HepG2 (cell line): ENCODE measurements around the gene LIMS2. TPM values are rescaled to one million over a fixed set of nuclear protein-coding genes. Genes with fewer than 3 reads are reported as not detected.

Experiments used
- ATAC-seq: fragments of 200-7000 bp; cut with Tn5 transposase; 3 replicates; pipeline ENCODE4 v1.9.1; 2020; ENCODE audit warnings: mild to moderate bottlenecking, moderate library complexity
- BruUV-seq: library from RNA; stranded (reverse); fragments of 400-500 nt; replicated peaks from 2 replicates; lab custom pipeline; 2021; lab: Mats Ljungman, UMichigan
- CTCF ChIA-PET: fragments of 300-600 bp; formaldehyde crosslinking; extraction: SDS; loops from one replicate; lab custom pipeline; 2021; ENCODE audit warnings: low total read pairs, inconsistent platforms, low intra/inter-chr PET ratio; lab: Yijun Ruan, JAX
- POLR2A ChIA-PET: fragments of 350-600 bp; sonication (Branson Sonifier 250); formaldehyde crosslinking; loops from one replicate; lab custom pipeline; 2020; ENCODE audit warnings: antibody characterized with exemption, inconsistent platforms; lab: Yijun Ruan, JAX
- DNase-seq: peaks from one replicate; pipeline ENCODE4 v3.0.0-alpha.2; 2015; ENCODE audit warnings: low spot score
- FAIRE-seq: peaks from 3 replicates; lab custom pipeline; 2011; peaks lifted over from hg19 to GRCh38; lab: Jason Lieb, UNC
- H2AFZ ChIP-seq: one replicate; pipeline ENCODE4 v1.6.1; 2011; ENCODE audit warnings: low read length, inconsistent platforms
- H3K27ac ChIP-seq: fragments of 300-600 bp; 3 replicates; pipeline ENCODE4 v1.8.0; 2011; ENCODE audit warnings: mixed run types, mild to moderate bottlenecking, mixed read lengths, low read length, inconsistent platforms; ENCODE audit not compliant: insufficient read depth; ENCODE audit errors: extremely low read length
- H3K27me3 ChIP-seq, 2 experiments: fragments of 200-600 bp in 1 of 2; 2 replicates in 1 of 2; 3 replicates in 1 of 2; pipeline versions ENCODE4 v1.6.0 to v1.8.0; 2011; ENCODE audit warnings: low read length in 2 of 2, mild to moderate bottlenecking in 2 of 2, moderate library complexity in 2 of 2, inconsistent platforms in 1 of 2; ENCODE audit not compliant: insufficient read depth in 2 of 2, control insufficient read depth in 1 of 2
- H3K36me3 ChIP-seq, 2 experiments: fragments of 200-600 bp in 1 of 2; replicated peaks in 1 of 2; 2 replicates in 1 of 2; 3 replicates in 1 of 2; pipeline versions ENCODE4 v1.5.1 to v1.8.0; 2011; ENCODE audit warnings: low read length in 2 of 2, inconsistent platforms in 1 of 2; ENCODE audit not compliant: insufficient read depth in 2 of 2, control insufficient read depth in 1 of 2
- H3K4me1 ChIP-seq: 2 replicates; pipeline ENCODE4 v1.5.1; 2012; ENCODE audit warnings: low read length, inconsistent platforms; ENCODE audit not compliant: insufficient read depth
- H3K4me2 ChIP-seq: 2 replicates; pipeline ENCODE4 v1.6.0; 2011; ENCODE audit warnings: low read depth, low read length, inconsistent platforms
- H3K4me3 ChIP-seq, 3 experiments: fragments of 200-600 bp in 1 of 3; sonication (generic), shearing (Covaris generic) in 1 of 3; replicated peaks in 1 of 3; 2 replicates each; pipeline ENCODE4 v1.5.1; 2011 to 2016; ENCODE audit warnings: low read length in 3 of 3, inconsistent platforms in 2 of 3, low read depth in 2 of 3, mild to moderate bottlenecking in 2 of 3, control low read depth in 1 of 3, mixed read lengths in 1 of 3; ENCODE audit not compliant: insufficient read depth in 1 of 3
- H3K79me2 ChIP-seq: one replicate; pipeline ENCODE4 v1.6.1; 2011; ENCODE audit warnings: low read length, inconsistent platforms; ENCODE audit not compliant: insufficient read depth
- H3K9ac ChIP-seq: 2 replicates; pipeline ENCODE4 v1.6.0; 2011; ENCODE audit warnings: mild to moderate bottlenecking, low read depth, low read length, inconsistent platforms; ENCODE audit not compliant: insufficient read depth
- H3K9me3 ChIP-seq: 2 replicates; pipeline ENCODE4 v1.5.1; 2012; ENCODE audit warnings: mild to moderate bottlenecking, low read length
- H4K20me1 ChIP-seq: 2 replicates; pipeline ENCODE4 v1.6.0; 2011; ENCODE audit warnings: inconsistent platforms, mild to moderate bottlenecking, low read length, moderate library complexity; ENCODE audit not compliant: insufficient read depth
- SNAI1 ChIP-seq: sonication (generic); formaldehyde crosslinking; IDR thresholded peaks from 2 replicates; pipeline ENCODE4 v1.5.0; 2020; ENCODE audit warnings: mild to moderate bottlenecking, missing genetic modification reagents, borderline replicate concordance
- ZBTB39 ChIP-seq: sonication (generic); formaldehyde crosslinking; IDR thresholded peaks from 2 replicates; pipeline ENCODE4 v1.5.0; 2020; ENCODE audit warnings: missing genetic modification reagents
- ZC3H13 ChIP-seq: sonication (generic); formaldehyde crosslinking; IDR thresholded peaks from 2 replicates; pipeline ENCODE4 v1.8.1; 2023; ENCODE audit warnings: mild to moderate bottlenecking, missing genetic modification reagents, moderate library complexity
- ZNF609 ChIP-seq: sonication (generic); formaldehyde crosslinking; IDR thresholded peaks from 2 replicates; pipeline ENCODE4 v1.4.0; 2020; ENCODE audit warnings: mild to moderate bottlenecking, missing genetic modification reagents, borderline replicate concordance
- ZNF879 ChIP-seq: sonication (generic); formaldehyde crosslinking; IDR thresholded peaks from 2 replicates; pipeline ENCODE4 v1.8.1; 2023; ENCODE audit warnings: missing genetic modification reagents
- ZNF891 ChIP-seq: sonication (generic); formaldehyde crosslinking; IDR thresholded peaks from 2 replicates; pipeline ENCODE4 v1.5.0; 2020; ENCODE audit warnings: mild to moderate bottlenecking, missing genetic modification reagents
- WGBS: methylation state at CpG from one replicate; pipeline ENCODE4 v1.1.6; 2017; ENCODE audit warnings: low lambda C conversion rate; 5-methylcytosine and 5-hydroxymethylcytosine counted together
- in situ Hi-C: cut with HindIII; loops from 2 replicates; pipeline ENCODE4 v1.10.0; 2017; ENCODE audit warnings: low pct_unique_long_range_greater_than_20kb; ENCODE audit not compliant: extremely low pct_ligation_motif_present
- intact Hi-C: fragments of 100-400 bp; cut with micrococcal nuclease; formaldehyde crosslinking; loops from one replicate; pipeline ENCODE4 v1.10.0; 2022; ENCODE audit not compliant: unreplicated experiment
- polyA plus RNA-seq, 8 experiments: library from polyadenylated mRNA; depleted of rRNA in 3 of 8; stranded (reverse) in 7 of 8; unstranded in 1 of 8; fragments of >200 nt; fragmentation: Illumina TruSeq in 4 of 8; extraction: Trizol in 4 of 8; gene quantifications; 2 replicates each; pipeline versions ENCODE4 v1.2.1 to v1.2.3, GENCODE V29; 2011 to 2016; ENCODE audit warnings: low read depth in 4 of 8, missing spikeins in 1 of 8, mixed read lengths in 1 of 8; ENCODE audit not compliant: insufficient read depth in 1 of 8
- total RNA-seq, 5 experiments: library from RNA; depleted of rRNA; stranded (reverse); fragments of >200 nt; fragmentation: Illumina TruSeq; extraction: Trizol; gene quantifications; 2 replicates each; pipeline ENCODE4 v1.2.3, GENCODE V29; 2016; ENCODE audit warnings: low read depth in 1 of 5

Gene LIMS2
- total and polyA plus RNA-seq, 2 of the 13 experiments (the other 11 are each of a cell fraction or from before 2014, with no cell fraction given), result 1.0 to 1.9 TPM

DNA sequence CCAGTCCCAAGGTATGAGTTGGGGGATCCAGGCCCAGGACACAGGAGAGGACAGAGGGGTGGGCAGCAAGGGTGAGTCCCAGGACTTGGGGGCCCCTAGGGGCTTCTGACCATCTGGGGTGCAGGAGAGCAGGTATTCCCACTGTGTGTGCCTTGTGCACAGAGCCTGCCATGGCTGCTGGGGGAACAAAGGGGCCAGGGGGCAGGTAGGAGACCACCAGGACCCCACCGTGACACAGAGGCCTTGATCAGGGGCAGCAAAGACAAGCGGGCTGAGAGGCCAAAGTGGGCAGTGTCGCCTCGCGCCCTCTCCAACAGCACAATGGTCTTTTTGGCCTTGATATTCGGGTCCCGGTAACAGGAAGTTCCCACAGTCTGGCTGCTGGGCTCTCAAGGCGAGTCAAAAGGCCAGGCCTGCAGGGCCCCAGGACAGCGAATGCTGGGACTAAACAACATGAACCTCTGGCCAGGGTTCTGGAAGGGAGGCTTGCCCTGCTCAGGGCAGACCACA, 41.7 kb downstream of the LIMS2 start (continued):
- TF ChIP-seq ZNF609, result no peak

- Histone ChIP-seq H2AFZ (no peak overlapping the region), H3K9ac (no peak overlapping the region), H3K4me2 (no peak overlapping the region), H3K9me3 (no peaks in the 10 kb centered on the region), H3K4me1 (peaks cover 13% of the 10 kb centered on the region; the same call in 1 of the 2 replicates), H4K20me1 (no peaks in the 10 kb centered on the region), H3K27me3 (peaks cover 32 to 96% of the 10 kb centered on the region in 2 experiments), H3K36me3 (no peaks in the 10 kb centered on the region), H3K4me3 (no peak overlapping the region), H3K27ac (no peak overlapping the region), H3K79me2 (no peaks in the 10 kb centered on the region)
- CTCF ChIA-PET, result no interaction called here
- no peak for ATAC-seq
- TF ChIP-seq SNAI1 (no peak), ZNF879 (CRISPR knock-in tag) (no peak), ZC3H13 (CRISPR knock-in tag) (no peak), ZNF891 (CRISPR knock-in tag) (no peak), ZBTB39 (CRISPR knock-in tag) (no peak)
- 30% methylated on average over 16 of the region's 25 CpGs for WGBS
- POLR2A ChIA-PET, result no interaction called here
- no peak for FAIRE-seq
- DNase-seq, result no peak
- in situ Hi-C loops, result no loop called here
- intact Hi-C loops, result no loop called here
- BruUV-seq, result no TSS peak
These were observed 42.5 kb downstream of the LIMS2 start for GRCh38 chr2:127632592-127633489.
